Measurements from ENCODE around the gene GFM1. TPM values are rescaled to one million over a fixed set of nuclear protein-coding genes. Genes with fewer than 3 reads are reported as not detected.

Gene GFM1
- total and polyA plus RNA-seq, 2 of the 13 experiments (the other 11 are each of a cell fraction or from before 2014, with no cell fraction given) = 10.5 to 59.0 TPM

DNA sequence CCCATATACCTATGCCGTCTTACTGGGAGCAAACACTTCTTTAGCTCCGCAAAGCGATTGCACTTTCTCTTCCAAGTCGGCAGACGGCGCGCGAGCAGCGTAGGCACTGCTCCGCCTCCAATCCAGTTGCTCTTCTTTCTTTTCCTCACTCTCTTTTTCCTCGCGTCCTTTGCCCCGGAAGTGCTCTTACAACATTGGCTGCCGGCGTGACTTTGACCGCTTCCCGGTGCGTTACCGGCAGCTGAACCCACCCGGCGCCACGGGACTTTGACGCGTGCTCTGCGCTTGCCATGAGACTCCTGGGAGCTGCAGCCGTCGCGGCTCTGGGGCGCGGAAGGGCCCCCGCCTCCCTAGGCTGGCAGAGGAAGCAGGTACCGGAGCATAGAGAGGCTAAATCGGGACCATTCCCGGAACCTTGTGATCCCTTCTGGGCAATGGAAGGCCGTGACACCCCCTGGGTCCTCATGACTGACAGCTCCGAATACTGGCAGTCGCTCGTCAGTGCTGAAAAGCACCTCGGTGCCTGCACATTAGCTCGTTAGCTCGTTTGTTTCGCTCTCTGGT, at the start of gene GFM1 (continued):
- TF ChIP-seq, protein P1, sequence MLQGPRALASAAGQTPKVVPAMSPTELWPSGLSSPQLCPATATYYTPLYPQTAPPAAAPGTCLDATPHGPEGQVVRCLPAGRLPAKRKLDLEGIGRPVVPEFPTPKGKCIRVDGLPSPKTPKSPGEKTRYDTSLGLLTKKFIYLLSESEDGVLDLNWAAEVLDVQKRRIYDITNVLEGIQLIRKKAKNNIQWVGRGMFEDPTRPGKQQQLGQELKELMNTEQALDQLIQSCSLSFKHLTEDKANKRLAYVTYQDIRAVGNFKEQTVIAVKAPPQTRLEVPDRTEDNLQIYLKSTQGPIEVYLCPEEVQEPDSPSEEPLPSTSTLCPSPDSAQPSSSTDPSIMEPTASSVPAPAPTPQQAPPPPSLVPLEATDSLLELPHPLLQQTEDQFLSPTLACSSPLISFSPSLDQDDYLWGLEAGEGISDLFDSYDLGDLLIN (CRISPR knock-in tag; IDR thresholded peaks at IDR 0.05; ENCODE audit: borderline replicate concordance) = no peak
- TF ChIP-seq, protein P2, sequence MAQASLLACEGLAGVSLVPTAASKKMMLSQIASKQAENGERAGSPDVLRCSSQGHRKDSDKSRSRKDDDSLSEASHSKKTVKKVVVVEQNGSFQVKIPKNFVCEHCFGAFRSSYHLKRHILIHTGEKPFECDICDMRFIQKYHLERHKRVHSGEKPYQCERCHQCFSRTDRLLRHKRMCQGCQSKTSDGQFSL (CRISPR knock-in tag; IDR thresholded peaks at IDR 0.05) = no peak
- TF ChIP-seq WIZ (CRISPR knock-in tag; IDR thresholded peaks at IDR 0.05) (peak; percentile 82), PHF5A (CRISPR knock-in tag; IDR thresholded peaks at IDR 0.05; ENCODE audit: low read depth, unreplicated experiment) (peak; percentile 44), NRL (CRISPR knock-in tag; IDR thresholded peaks at IDR 0.05; ENCODE audit: borderline replicate concordance) (peak; percentile 95; the same call in 1 of the 2 replicates), HNF4G (IDR thresholded peaks at IDR 0.05; ENCODE audit: borderline replicate concordance, low read depth, low read length) (peak; percentile 71; the same call in 1 of the 2 replicates), HNF4G (CRISPR knock-in tag; IDR thresholded peaks at IDR 0.05; ENCODE audit: borderline replicate concordance, low read depth) (no peak), JUND (CRISPR knock-in tag; IDR thresholded peaks at IDR 0.05) (no peak), SOX13 (IDR thresholded peaks at IDR 0.05) (no peak), SOX13 (CRISPR knock-in tag; conservative IDR thresholded peaks at IDR 0.05 in 1 of 2, IDR thresholded peaks at IDR 0.05 in 1 of 2) (peak in 1 of 2 experiments; percentile 61; a peak in 2 of 4 replicates), SCMH1 (CRISPR knock-in tag; IDR thresholded peaks at IDR 0.05; ENCODE audit: borderline replicate concordance) (no peak), KLF6 (CRISPR knock-in tag; IDR thresholded peaks at IDR 0.05) (peak; percentile 57; the same call in 1 of the 2 replicates), NFYB (CRISPR knock-in tag; IDR thresholded peaks at IDR 0.05) (peak; percentile 77), GATA4 (IDR thresholded peaks at IDR 0.05; ENCODE audit: borderline replicate concordance, low read depth) (no peak), ZFYVE20 (CRISPR knock-in tag; IDR thresholded peaks at IDR 0.05; ENCODE audit: borderline replicate concordance, low read depth) (no peak), LCORL (IDR thresholded peaks at IDR 0.05) (no peak; the same call in 1 of the 2 replicates), LCORL (CRISPR knock-in tag; IDR thresholded peaks at IDR 0.05) (peak; percentile 59), ZSCAN25 (CRISPR knock-in tag; IDR thresholded peaks at IDR 0.05) (peak; percentile 41; the same call in 1 of the 2 replicates), ZNF3 (CRISPR knock-in tag; IDR thresholded peaks at IDR 0.05) (no peak), HCFC1 (IDR thresholded peaks at IDR 0.05; ENCODE audit: low read depth, low read length) (peak; percentile 67), FOXO1 (CRISPR knock-in tag; IDR thresholded peaks at IDR 0.05) (peak; percentile 61; the same call in 1 of the 2 replicates), ZNF136 (CRISPR knock-in tag; IDR thresholded peaks at IDR 0.05; ENCODE audit: low read depth) (peak; percentile 82; the same call in 1 of the 2 replicates), SRF (IDR thresholded peaks at IDR 0.05; ENCODE audit: low read depth, low read length) (no peak), MYC (CRISPR knock-in tag; IDR thresholded peaks at IDR 0.05; ENCODE audit: borderline replicate concordance) (peak; percentile 90)
- TF ChIP-seq, protein P3, sequence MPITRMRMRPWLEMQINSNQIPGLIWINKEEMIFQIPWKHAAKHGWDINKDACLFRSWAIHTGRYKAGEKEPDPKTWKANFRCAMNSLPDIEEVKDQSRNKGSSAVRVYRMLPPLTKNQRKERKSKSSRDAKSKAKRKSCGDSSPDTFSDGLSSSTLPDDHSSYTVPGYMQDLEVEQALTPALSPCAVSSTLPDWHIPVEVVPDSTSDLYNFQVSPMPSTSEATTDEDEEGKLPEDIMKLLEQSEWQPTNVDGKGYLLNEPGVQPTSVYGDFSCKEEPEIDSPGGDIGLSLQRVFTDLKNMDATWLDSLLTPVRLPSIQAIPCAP (CRISPR knock-in tag; IDR thresholded peaks at IDR 0.05; ENCODE audit: low read depth) = no peak
- TF ChIP-seq, protein P4, sequence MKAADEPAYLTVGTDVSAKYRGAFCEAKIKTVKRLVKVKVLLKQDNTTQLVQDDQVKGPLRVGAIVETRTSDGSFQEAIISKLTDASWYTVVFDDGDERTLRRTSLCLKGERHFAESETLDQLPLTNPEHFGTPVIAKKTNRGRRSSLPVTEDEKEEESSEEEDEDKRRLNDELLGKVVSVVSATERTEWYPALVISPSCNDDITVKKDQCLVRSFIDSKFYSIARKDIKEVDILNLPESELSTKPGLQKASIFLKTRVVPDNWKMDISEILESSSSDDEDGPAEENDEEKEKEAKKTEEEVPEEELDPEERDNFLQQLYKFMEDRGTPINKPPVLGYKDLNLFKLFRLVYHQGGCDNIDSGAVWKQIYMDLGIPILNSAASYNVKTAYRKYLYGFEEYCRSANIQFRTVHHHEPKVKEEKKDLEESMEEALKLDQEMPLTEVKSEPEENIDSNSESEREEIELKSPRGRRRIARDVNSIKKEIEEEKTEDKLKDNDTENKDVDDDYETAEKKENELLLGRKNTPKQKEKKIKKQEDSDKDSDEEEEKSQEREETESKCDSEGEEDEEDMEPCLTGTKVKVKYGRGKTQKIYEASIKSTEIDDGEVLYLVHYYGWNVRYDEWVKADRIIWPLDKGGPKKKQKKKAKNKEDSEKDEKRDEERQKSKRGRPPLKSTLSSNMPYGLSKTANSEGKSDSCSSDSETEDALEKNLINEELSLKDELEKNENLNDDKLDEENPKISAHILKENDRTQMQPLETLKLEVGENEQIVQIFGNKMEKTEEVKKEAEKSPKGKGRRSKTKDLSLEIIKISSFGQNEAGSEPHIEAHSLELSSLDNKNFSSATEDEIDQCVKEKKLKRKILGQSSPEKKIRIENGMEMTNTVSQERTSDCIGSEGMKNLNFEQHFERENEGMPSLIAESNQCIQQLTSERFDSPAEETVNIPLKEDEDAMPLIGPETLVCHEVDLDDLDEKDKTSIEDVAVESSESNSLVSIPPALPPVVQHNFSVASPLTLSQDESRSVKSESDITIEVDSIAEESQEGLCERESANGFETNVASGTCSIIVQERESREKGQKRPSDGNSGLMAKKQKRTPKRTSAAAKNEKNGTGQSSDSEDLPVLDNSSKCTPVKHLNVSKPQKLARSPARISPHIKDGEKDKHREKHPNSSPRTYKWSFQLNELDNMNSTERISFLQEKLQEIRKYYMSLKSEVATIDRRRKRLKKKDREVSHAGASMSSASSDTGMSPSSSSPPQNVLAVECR (CRISPR knock-in tag; IDR thresholded peaks at IDR 0.05; ENCODE audit: borderline replicate concordance) = peak; percentile 99
